ENCODE data around the gene FHIT.
"Not testable (repeated sequence)": the region's sequence is repeated elsewhere in the genome, so short reads cannot be mapped to it uniquely, and the experiment has no call there.

The FHIT gene

GRCh38 chr3:60557122-60557521, 694.1 kb downstream of the FHIT start:
- DNase-seq (ENCODE audit: low read depth): no peak

GRCh38 chr3:60555686-60556354, 695.4 kb downstream of the FHIT start:
- DNase-seq (ENCODE audit: low read depth): no peak

- DNase-seq (ENCODE audit: low read depth): no peak
Measured at GRCh38 chr3:60553144-60553543, 698.1 kb downstream of the FHIT start.

- DNase-seq (ENCODE audit: low read depth): no peak
Measured at GRCh38 chr3:60552581-60552980, 698.7 kb downstream of the FHIT start.

GRCh38 chr3:60551455-60552209, 699.6 kb downstream of the FHIT start:
- no peak for DNase-seq (ENCODE audit: low read depth)

- no peak for DNase-seq (ENCODE audit: low read depth)
Measured at GRCh38 chr3:60549863-60550262, 701.4 kb downstream of the FHIT start.

GRCh38 chr3:60542995-60543394, 708.3 kb downstream of the FHIT start:
- no peak for DNase-seq (ENCODE audit: low read depth)

- DNase-seq (ENCODE audit: low read depth): not testable (repeated sequence)
Measured at GRCh38 chr3:60539394-60539793, 711.9 kb downstream of the FHIT start.

GRCh38 chr3:60536420-60536819, 714.8 kb downstream of the FHIT start:
- no peak for DNase-seq (ENCODE audit: low read depth)

GRCh38 chr3:60531759-60532158, 719.5 kb downstream of the FHIT start:
- no peak for DNase-seq (ENCODE audit: low read depth)

- DNase-seq (ENCODE audit: low read depth): no peak
Measured at GRCh38 chr3:60528651-60529050, 722.6 kb downstream of the FHIT start.

GRCh38 chr3:60523536-60523935, 727.7 kb downstream of the FHIT start:
- DNase-seq (ENCODE audit: low read depth): no peak

GRCh38 chr3:60517134-60517533, 734.1 kb downstream of the FHIT start:
- DNase-seq (ENCODE audit: low read depth): no peak

- no peak for DNase-seq (ENCODE audit: low read depth)
Measured at GRCh38 chr3:60514866-60515265, 736.4 kb downstream of the FHIT start.

- no peak for DNase-seq (ENCODE audit: low read depth)
Measured at GRCh38 chr3:60514085-60514649, 737.1 kb downstream of the FHIT start.

- no peak for DNase-seq (ENCODE audit: low read depth)
Measured at GRCh38 chr3:60513241-60513640, 738.0 kb downstream of the FHIT start.

- no peak for DNase-seq (ENCODE audit: low read depth)
Measured at GRCh38 chr3:60512506-60512905, 738.7 kb downstream of the FHIT start.

- DNase-seq (ENCODE audit: low read depth): no peak
Measured at GRCh38 chr3:60509471-60509870, 741.8 kb downstream of the FHIT start.

GRCh38 chr3:60504827-60505457, 746.3 kb downstream of the FHIT start:
- DNase-seq (ENCODE audit: low read depth): no peak

GRCh38 chr3:60501314-60501713, 749.9 kb downstream of the FHIT start:
- DNase-seq (ENCODE audit: low read depth): no peak

GRCh38 chr3:60497902-60498301, 753.4 kb downstream of the FHIT start:
- DNase-seq (ENCODE audit: low read depth): no peak

- DNase-seq (ENCODE audit: low read depth): no peak
Measured at GRCh38 chr3:60490992-60491391, 760.3 kb downstream of the FHIT start.

- DNase-seq (ENCODE audit: low read depth): no peak
Measured at GRCh38 chr3:60475096-60475495, 776.2 kb downstream of the FHIT start.
